Epithelial cell of esophagus (primary cell): Measurements from ENCODE around the gene CILP2.

ENCODE experiments used
- DNase-seq: peaks from one replicate; pipeline ENCODE4 v3.0.0; 2010; ENCODE audit warnings: low read depth
- H3K4me3 ChIP-seq: 2 replicates; pipeline ENCODE4 v1.5.1; 2011; ENCODE audit warnings: mild to moderate bottlenecking, low read length, control low read depth
- CTCF ChIP-seq: IDR thresholded peaks from 2 replicates; pipeline ENCODE4 v1.5.1; 2011; ENCODE audit warnings: low read depth, mild to moderate bottlenecking, low read length, control low read depth, inconsistent platforms; ENCODE audit not compliant: insufficient read depth; ENCODE audit errors: missing control alignments

Gene CILP2

DNA sequence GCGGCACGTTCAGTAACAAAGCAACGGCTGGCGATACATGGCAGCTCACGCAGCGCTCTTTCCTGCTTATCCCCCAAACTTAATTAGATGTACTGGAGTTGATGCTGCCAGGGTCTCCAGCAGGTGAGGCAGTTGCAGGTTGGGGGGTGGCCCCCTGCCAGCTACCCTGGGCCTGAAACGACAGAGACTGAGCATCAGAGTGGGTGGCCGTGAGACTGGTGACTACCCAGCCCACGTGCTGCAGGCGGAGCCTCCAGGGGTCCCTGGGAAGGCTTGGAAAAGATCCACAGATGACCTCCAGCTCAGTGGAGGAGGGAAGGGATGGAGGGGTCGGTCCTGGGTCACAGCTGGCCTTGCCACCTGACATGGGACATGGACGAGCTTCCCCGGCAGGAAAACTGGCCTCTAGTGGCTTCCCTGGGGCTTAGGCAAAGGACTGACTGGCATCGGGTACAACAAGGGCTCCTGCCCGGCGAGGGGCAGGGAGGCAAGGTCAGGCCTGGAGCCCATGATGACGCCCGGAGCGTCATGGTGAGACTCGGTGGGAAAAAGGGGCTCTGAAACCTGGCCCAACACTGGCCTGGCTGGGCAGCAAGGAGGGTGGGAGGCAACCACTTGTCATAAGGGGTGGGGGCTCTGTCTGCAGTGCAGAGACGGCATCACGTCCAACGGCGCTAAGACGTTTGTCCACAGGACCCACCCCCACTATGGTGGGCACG is 24.0 kb downstream of the CILP2 start:
- no peak for TF ChIP-seq CTCF
- DNase-seq: no peak
- H3K4me3 ChIP-seq: no peak overlapping the region

DNA sequence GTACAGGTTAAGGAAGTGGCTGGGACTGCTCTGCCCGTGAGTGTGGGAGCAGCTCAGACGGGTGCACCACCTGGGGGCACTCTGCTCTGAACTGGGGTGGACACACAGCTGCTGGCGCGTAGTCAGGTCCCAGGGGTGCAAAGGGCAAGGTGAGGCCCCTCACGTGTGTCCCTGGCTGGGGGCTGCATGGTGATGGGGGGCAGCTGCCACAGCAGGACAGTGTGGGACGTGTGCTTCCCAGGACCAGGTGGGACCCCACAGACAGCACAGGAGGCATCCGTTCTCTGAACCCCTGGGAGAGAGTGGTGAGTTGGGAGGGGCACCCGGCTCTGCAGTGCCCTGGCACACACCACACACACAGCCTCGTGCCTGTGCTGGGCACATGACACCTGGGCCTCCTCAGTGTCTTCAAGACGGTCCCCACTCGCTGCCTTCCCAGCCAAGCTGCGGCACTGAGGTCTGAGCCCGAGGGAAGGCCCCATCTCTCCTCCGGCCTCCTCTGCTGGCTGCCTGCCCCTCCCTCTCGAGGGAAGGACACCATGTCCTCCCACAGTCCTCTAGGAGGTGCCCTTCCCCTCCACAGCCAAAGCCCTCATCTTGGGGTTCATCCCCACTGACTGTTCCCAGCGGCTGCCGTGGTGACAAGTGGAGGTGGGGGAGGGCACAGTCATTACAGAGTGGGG is 24.7 kb downstream of the CILP2 start:
- no peak for TF ChIP-seq CTCF
- DNase-seq: no peak
- no peak overlapping the region for H3K4me3 ChIP-seq

GRCh38 chr19:19563348-19563848 is 25.3 kb downstream of the CILP2 start:
- H3K4me3 ChIP-seq: no peak overlapping the region
- TF ChIP-seq CTCF: no peak
- DNase-seq: no peak

- TF ChIP-seq CTCF: no peak
- no peak overlapping the region for H3K4me3 ChIP-seq
- DNase-seq: no peak
These were observed 28.2 kb downstream of the CILP2 start for GRCh38 chr19:19566306-19566705.

- H3K4me3 ChIP-seq: no peak overlapping the region
- no peak for DNase-seq
- no peak for TF ChIP-seq CTCF
These were observed 29.3 kb downstream of the CILP2 start for GRCh38 chr19:19567391-19567790.

DNA sequence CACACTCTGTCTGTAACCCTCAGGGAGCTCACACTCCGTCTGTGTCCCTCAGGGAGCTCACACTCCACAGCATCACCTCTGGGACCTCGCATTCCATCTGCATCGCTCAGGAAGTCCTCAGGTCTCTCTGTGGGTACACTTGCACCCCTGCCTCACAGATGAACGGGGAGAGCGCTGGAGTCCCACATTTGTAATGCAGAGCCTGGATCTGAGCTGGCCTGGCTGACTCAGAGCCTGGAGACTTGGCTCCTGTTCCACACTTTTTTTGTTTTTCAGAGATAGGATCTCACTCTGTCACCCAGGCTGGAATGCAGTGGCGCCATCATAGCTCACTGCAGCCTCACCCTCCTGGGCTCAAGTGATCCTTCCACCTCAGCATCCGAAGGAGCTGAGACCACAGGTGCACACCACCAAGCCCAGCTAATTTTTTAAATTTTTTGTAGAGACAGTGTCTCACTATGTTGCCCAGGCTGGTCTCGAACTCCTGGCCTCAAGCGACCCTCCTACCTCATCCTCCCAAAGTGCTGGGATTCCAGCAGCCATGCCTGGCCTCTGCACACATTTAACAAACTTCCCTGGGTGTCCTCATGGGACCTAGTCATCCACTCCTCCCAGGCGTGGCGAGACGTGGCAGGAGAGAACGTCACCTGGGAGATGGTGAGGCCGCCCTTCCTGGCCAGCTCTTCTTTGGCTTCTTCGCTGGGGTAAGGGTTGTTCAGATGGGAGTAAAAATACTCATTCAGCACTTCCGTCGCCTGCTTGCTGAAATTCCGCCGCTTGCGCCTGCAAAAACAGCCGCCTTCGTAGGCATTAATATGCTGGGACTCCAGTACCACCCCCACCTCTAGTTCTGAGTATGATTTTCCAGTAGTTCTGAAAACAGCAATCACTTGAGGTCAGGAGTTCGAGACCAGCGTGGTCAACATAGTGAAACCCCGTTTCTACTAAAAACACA is 31.0 kb downstream of the CILP2 start:
- no peak overlapping the region for H3K4me3 ChIP-seq
- TF ChIP-seq CTCF: no peak
- peak; percentile 25 for DNase-seq
